NCI-H1436 treated with DMSO at 0.1 percent for 48 hours (cell line): ENCODE results near the gene VMAC.

Source experiments
- DNase-seq: peaks from one replicate; lab custom pipeline; 2025; lab: John Stamatoyannopoulos, UW

VMAC gene

GRCh38 chr19:5953030-5953589 lies 48.4 kb downstream of the VMAC start:
- DNase-seq: no peak

GRCh38 chr19:5953680-5954213 lies 49.1 kb downstream of the VMAC start:
- no peak for DNase-seq

- no peak for DNase-seq
Observed at GRCh38 chr19:5954293-5954692, 49.6 kb downstream of the VMAC start.

GRCh38 chr19:5955636-5955935 lies 50.9 kb downstream of the VMAC start:
- DNase-seq: no peak

- no peak for DNase-seq
Observed at GRCh38 chr19:5956323-5956722, 51.7 kb downstream of the VMAC start.

GRCh38 chr19:5956728-5957127 lies 52.1 kb downstream of the VMAC start:
- no peak for DNase-seq

- DNase-seq: no peak
Observed at GRCh38 chr19:5957170-5957569, 52.5 kb downstream of the VMAC start.

GRCh38 chr19:5958074-5958850 lies 53.6 kb downstream of the VMAC start:
- no peak for DNase-seq

- DNase-seq: no peak
Observed at GRCh38 chr19:5958851-5959122, 54.1 kb downstream of the VMAC start.

GRCh38 chr19:5959260-5960004 lies 54.8 kb downstream of the VMAC start:
- no peak for DNase-seq
